Aorta (tissue), 5 donors: ENCODE data around the gene AKIRIN2. TPM values are rescaled to one million over a fixed set of nuclear protein-coding genes. Genes with fewer than 3 reads are reported as not detected.

Experiments used
- ATAC-seq: fragments of 200-7000 bp; cut with Tn5 transposase; one replicate; pipeline ENCODE4 v1.9.1; 2022; ENCODE audit warnings: moderate library complexity; ENCODE audit not compliant: low FRiP score
- DNase-seq, 2 donors: peaks; one replicate each; pipeline ENCODE4 v3.0.0-alpha.2; 2020
- H3K27ac ChIP-seq, 2 donors: one replicate each; pipeline ENCODE4 v1.5.1; 2013; ENCODE audit warnings: low read length in 2 of 2, mild to moderate bottlenecking in 2 of 2, moderate library complexity in 2 of 2, control low read depth in 1 of 2, inconsistent platforms in 1 of 2, low read depth in 1 of 2
- H3K27me3 ChIP-seq, 2 donors: one replicate each; pipeline ENCODE4 v1.6.1; 2013; ENCODE audit warnings: control low read depth in 1 of 2, low read length in 1 of 2, mild to moderate bottlenecking in 1 of 2, moderate library complexity in 1 of 2; ENCODE audit not compliant: insufficient read depth in 2 of 2, control insufficient read depth in 1 of 2
- H3K36me3 ChIP-seq, 2 donors: one replicate each; pipeline ENCODE4 v1.6.1; 2013; ENCODE audit warnings: control low read depth in 1 of 2, low read length in 1 of 2, mild to moderate bottlenecking in 1 of 2; ENCODE audit not compliant: insufficient read depth in 2 of 2, control insufficient read depth in 1 of 2
- H3K4me1 ChIP-seq, 2 donors: one replicate each; pipeline ENCODE4 v1.6.1; 2013; ENCODE audit warnings: low read length in 2 of 2, control low read depth in 1 of 2, mild to moderate bottlenecking in 1 of 2, moderate library complexity in 1 of 2; ENCODE audit not compliant: insufficient read depth in 2 of 2, control insufficient read depth in 1 of 2
- H3K4me3 ChIP-seq, 2 donors: one replicate each; pipeline ENCODE4 v1.5.1; 2013; ENCODE audit warnings: low read length in 2 of 2, control low read depth in 1 of 2, mild to moderate bottlenecking in 1 of 2
- H3K9me3 ChIP-seq: one replicate; pipeline ENCODE4 v1.6.1; 2013; ENCODE audit warnings: mild to moderate bottlenecking, low read length; ENCODE audit not compliant: control insufficient read depth
- WGBS, 2 donors: extraction: QIAGEN DNeasy Blood & Tissue Kit; methylation state at CpG; one replicate each; pipeline ENCODE4 v1.1.7; 2013; 5-methylcytosine and 5-hydroxymethylcytosine counted together
- intact Hi-C, 2 donors: fragments of 100-400 bp; cut with DNase I; formaldehyde crosslinking; loops; one replicate each; pipeline versions ENCODE4 v1.14.2 to v1.15.0; 2022
- polyA plus RNA-seq, 2 donors: library from polyadenylated mRNA; stranded (reverse); fragments of 200-250 nt; gene quantifications; one replicate each; pipeline ENCODE4 v1.2.3, GENCODE V29; 2013
- total RNA-seq, 2 donors: library from RNA; stranded (reverse); fragmentation: NEBNext Ultra II Directional; extraction: Animal tissue kit (Norgen Biotek cat#: 25700); gene quantifications; one replicate each; pipeline ENCODE4 v1.2.1, GENCODE V29; 2021
- donor health status: healthy with polysubstance abuse.
- donor health status: Bipolar disorder and iron deficiency.
- donor health status: DM: no; HTN: no; CAD: no.
- donor health status: DM: no; HTN: no; CAD: no.
- donor health status: DM: yes; HTN: yes; CAD: no.

The AKIRIN2 gene
- total and polyA plus RNA-seq, 4 donors, result 17.8 to 43.5 (median 31.8) TPM

- intact Hi-C loops, result loop anchor here in 1 of 2 donors (5.0 kb wide), 1 partner anchor 46 kb away; the partner anchor contains the start of gene AKIRIN2
- DNase-seq (no peak), ATAC-seq (no peak)
- H3K36me3 ChIP-seq, result no peaks in the 10 kb centered on the region
- no peaks in the 10 kb centered on the region for H3K9me3 ChIP-seq
- H3K27me3 ChIP-seq, result no peaks in the 10 kb centered on the region
- no peak overlapping the region for H3K27ac ChIP-seq
- H3K4me1 ChIP-seq, result no peaks in the 10 kb centered on the region
- H3K4me3 ChIP-seq, result no peak overlapping the region
Observed at GRCh38 chr6:87655824-87656223, 46.2 kb downstream of the AKIRIN2 start.

GRCh38 chr6:87654875-87655454 is 47.1 kb downstream of the AKIRIN2 start:
- intact Hi-C loops, result loop anchor here in 1 of 2 donors (5.0 kb wide), 1 partner anchor 47 kb away; the partner anchor contains the start of gene AKIRIN2
- no peaks in the 10 kb centered on the region for H3K27me3 ChIP-seq
- ATAC-seq, result no peak
- no peaks in the 10 kb centered on the region for H3K36me3 ChIP-seq
- no peaks in the 10 kb centered on the region for H3K9me3 ChIP-seq
- no peak for DNase-seq
- H3K27ac ChIP-seq, result no peak overlapping the region
- H3K4me1 ChIP-seq, result no peaks in the 10 kb centered on the region
- H3K4me3 ChIP-seq, result no peak overlapping the region
- 66 to 68% methylated on average over 2 of the region's 2 CpGs for WGBS, 2 donors

- Histone ChIP-seq H3K27ac (no peak overlapping the region), H3K9me3 (no peaks in the 10 kb centered on the region), H3K27me3 (no peaks in the 10 kb centered on the region), H3K36me3 (no peaks in the 10 kb centered on the region), H3K4me1 (no peaks in the 10 kb centered on the region), H3K4me3 (no peak overlapping the region)
- no peak for ATAC-seq
- intact Hi-C loops, result no loop called here
- WGBS, 2 donors, result 92 to 96% methylated on average over 1 of the region's 1 CpG
- DNase-seq, result no peak
Observed at GRCh38 chr6:87654122-87654521, 47.9 kb downstream of the AKIRIN2 start.

- H3K4me3 ChIP-seq, result no peak overlapping the region
- no peaks in the 10 kb centered on the region for H3K9me3 ChIP-seq
- no peaks in the 10 kb centered on the region for H3K27me3 ChIP-seq
- H3K4me1 ChIP-seq, result no peaks in the 10 kb centered on the region
- WGBS, 2 donors, result 65 to 69% methylated on average over 3 of the region's 3 CpGs
- intact Hi-C loops, result no loop called here
- no peaks in the 10 kb centered on the region for H3K36me3 ChIP-seq
- ATAC-seq (no peak), DNase-seq (no peak)
- no peak overlapping the region for H3K27ac ChIP-seq
Observed at GRCh38 chr6:87653074-87653962, 48.7 kb downstream of the AKIRIN2 start.

GRCh38 chr6:87645080-87645479 is 57.0 kb downstream of the AKIRIN2 start:
- Histone ChIP-seq H3K36me3 (no peaks in the 10 kb centered on the region), H3K4me1 (no peaks in the 10 kb centered on the region), H3K4me3 (no peak overlapping the region), H3K27me3 (no peaks in the 10 kb centered on the region), H3K27ac (no peak overlapping the region), H3K9me3 (no peaks in the 10 kb centered on the region)
- ATAC-seq (no peak), DNase-seq (no peak)
- 94 to 97% methylated on average over 1 of the region's 1 CpG for WGBS, 2 donors
- intact Hi-C loops, result no loop called here

- H3K36me3 ChIP-seq, result peaks cover 0 to 1% of the 10 kb centered on the region in 2 donors
- no peak overlapping the region for H3K27ac ChIP-seq
- no peak for ATAC-seq
- intact Hi-C loops, result no loop called here
- H3K9me3 ChIP-seq, result no peaks in the 10 kb centered on the region
- no peaks in the 10 kb centered on the region for H3K4me1 ChIP-seq
- no peak for DNase-seq
- H3K4me3 ChIP-seq, result no peak overlapping the region
- WGBS, 2 donors, result 71 to 78% methylated on average over 1 of the region's 1 CpG
- H3K27me3 ChIP-seq, result no peaks in the 10 kb centered on the region
Observed at GRCh38 chr6:87641065-87641692, 60.9 kb downstream of the AKIRIN2 start.

GRCh38 chr6:87639373-87639772 is 62.7 kb downstream of the AKIRIN2 start:
- Histone ChIP-seq H3K4me1 (no peaks in the 10 kb centered on the region), H3K27me3 (no peaks in the 10 kb centered on the region), H3K9me3 (no peaks in the 10 kb centered on the region), H3K36me3 (peaks cover 0 to 1% of the 10 kb centered on the region in 2 donors), H3K4me3 (no peak overlapping the region), H3K27ac (no peak overlapping the region)
- DNase-seq (no peak), ATAC-seq (no peak)
- 88 to 98% methylated on average over 3 to 4 of the region's 4 CpGs for WGBS, 2 donors
- intact Hi-C loops, result no loop called here

- ATAC-seq (no peak), DNase-seq (no peak)
- intact Hi-C loops, result no loop called here
- 97 to 98% methylated on average over 1 of the region's 1 CpG for WGBS, 2 donors
- Histone ChIP-seq H3K4me1 (no peaks in the 10 kb centered on the region), H3K4me3 (no peak overlapping the region), H3K36me3 (peaks cover 0 to 1% of the 10 kb centered on the region in 2 donors), H3K9me3 (no peaks in the 10 kb centered on the region), H3K27ac (no peak overlapping the region), H3K27me3 (no peaks in the 10 kb centered on the region)
Observed at GRCh38 chr6:87637106-87637505, 64.9 kb downstream of the AKIRIN2 start.
